ENCODE data around the gene SPATA16.

The SPATA16 gene

GRCh38 chr3:173135059-173135458 lies 6.0 kb downstream of the SPATA16 start:
- no peak overlapping the region for H3K27ac ChIP-seq
- TF ChIP-seq CTCF (conservative IDR thresholded peaks at IDR 0.05; ENCODE audit: low read depth): no peak
- DNase-seq (ENCODE audit: low spot score): peak; percentile 5
- ChIA-PET POLR2A (ENCODE audit: low non-redundant PET) (no interaction called here), CTCF (no interaction called here)

- DNase-seq (ENCODE audit: low spot score): no peak
- ChIA-PET POLR2A (ENCODE audit: low non-redundant PET) (no interaction called here), CTCF (no interaction called here)
- no peak overlapping the region for H3K27ac ChIP-seq
- TF ChIP-seq CTCF (conservative IDR thresholded peaks at IDR 0.05; ENCODE audit: low read depth): no peak
Observed at GRCh38 chr3:173128633-173129032, 12.4 kb downstream of the SPATA16 start.

GRCh38 chr3:173111321-173111720 lies 29.7 kb downstream of the SPATA16 start:
- TF ChIP-seq CTCF (conservative IDR thresholded peaks at IDR 0.05; ENCODE audit: low read depth): no peak
- no peak overlapping the region for H3K27ac ChIP-seq
- DNase-seq (ENCODE audit: low spot score): no peak
- ChIA-PET CTCF (interaction anchor here (0.6 kb wide), 1 partner anchor 10 kb away, joined by 4 read pairs; no protein-coding TSS in a partner anchor), POLR2A (ENCODE audit: low non-redundant PET) (no interaction called here)

- ChIA-PET CTCF (no interaction called here), POLR2A (ENCODE audit: low non-redundant PET) (no interaction called here)
- no peak overlapping the region for H3K27ac ChIP-seq
- DNase-seq (ENCODE audit: low spot score): no peak
- no peak for TF ChIP-seq CTCF (conservative IDR thresholded peaks at IDR 0.05; ENCODE audit: low read depth)
Observed at GRCh38 chr3:173109143-173109542, 31.9 kb downstream of the SPATA16 start.

- no peak for DNase-seq (ENCODE audit: low spot score)
- ChIA-PET POLR2A (ENCODE audit: low non-redundant PET) (no interaction called here), CTCF (no interaction called here)
- no peak overlapping the region for H3K27ac ChIP-seq
- TF ChIP-seq CTCF (conservative IDR thresholded peaks at IDR 0.05; ENCODE audit: low read depth): no peak
Observed at GRCh38 chr3:173103469-173103868, 37.6 kb downstream of the SPATA16 start.

- DNase-seq (ENCODE audit: low spot score): no peak
- CTCF ChIA-PET: no interaction called here
- no peak for TF ChIP-seq CTCF (conservative IDR thresholded peaks at IDR 0.05; ENCODE audit: low read depth)
- no peak overlapping the region for H3K27ac ChIP-seq
- POLR2A ChIA-PET (ENCODE audit: low non-redundant PET): no interaction called here
Observed at GRCh38 chr3:173098959-173099358, 42.1 kb downstream of the SPATA16 start.

Data from RWPE1 (cell line).